Neural cell (in vitro differentiated cells): ENCODE results near the gene PCNX2.

ENCODE experiments used
- CTCF ChIP-seq: fragments of 450-650 bp; IDR thresholded peaks from 2 replicates; pipeline ENCODE4 v1.5.1; 2014; ENCODE audit warnings: antibody characterized with exemption, mild to moderate bottlenecking, moderate library complexity; ENCODE audit not compliant: poor library complexity, severe bottlenecking
- EP300 ChIP-seq: fragments of 450-650 bp; conservative IDR thresholded peaks from 2 replicates; pipeline ENCODE4 v1.6.1; 2014; ENCODE audit warnings: antibody characterized with exemption, mild to moderate bottlenecking, moderate library complexity; ENCODE audit not compliant: poor library complexity, severe bottlenecking
- EZH2 ChIP-seq: fragments of 200-600, 300-800 bp; shearing (Covaris generic), sonication (generic); IDR thresholded peaks from 2 replicates; pipeline ENCODE4 v1.6.1; 2014; ENCODE audit warnings: antibody characterized with exemption, low read length, borderline replicate concordance, mild to moderate bottlenecking; ENCODE audit not compliant: insufficient read depth, poor library complexity, severe bottlenecking
- POLR2AphosphoS5 ChIP-seq: IDR thresholded peaks from 2 replicates; pipeline ENCODE4 v1.6.1; 2012
- REST ChIP-seq: IDR thresholded peaks from 2 replicates; pipeline ENCODE4 v1.6.1; 2012; ENCODE audit warnings: borderline replicate concordance

- TF ChIP-seq CTCF: no peak
- TF ChIP-seq EZH2: no peak
- no peak for TF ChIP-seq POLR2AphosphoS5
- TF ChIP-seq REST: no peak
- TF ChIP-seq EP300: no peak
These were observed 316.0 kb downstream of the PCNX2 start for GRCh38 chr1:232979558-232979957.
